Stimulated activated CD8-positive, alpha-beta memory T cell treated with anti-CD3 and anti-CD28 coated beads, Interleukin-15, amount 100 ng/mL, for 48 hours (primary cell): ENCODE results near the gene NCS1.

Experiments used
- DNase-seq, 2 donors: peaks; one replicate each; pipeline ENCODE4 v3.0.0-alpha.2; 2020; ENCODE audit warnings: low read depth in 2 of 2

NCS1 gene

DNA sequence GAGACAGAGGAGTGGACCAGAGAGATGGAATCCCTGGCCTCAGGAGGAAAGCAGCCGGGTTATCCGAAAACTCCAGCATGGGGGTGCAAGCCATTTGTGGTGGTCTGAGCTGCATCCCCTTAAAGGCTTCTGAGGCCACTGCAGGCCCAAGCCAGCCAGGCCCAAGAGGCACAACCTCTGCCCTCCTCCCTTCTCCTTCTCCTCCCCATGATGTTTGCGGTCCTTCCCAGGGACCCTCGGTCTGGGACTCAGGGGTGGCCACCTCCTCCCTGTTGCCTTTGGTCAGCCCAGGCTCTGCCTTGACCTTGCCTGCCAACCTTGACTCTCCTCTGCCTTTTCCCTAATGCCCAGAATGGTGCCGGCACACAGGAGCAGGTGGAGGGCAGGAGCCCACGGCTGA, 4.6 kb downstream of the NCS1 start:
- no peak for DNase-seq

GRCh38 chr9:130177898-130178805, 5.9 kb downstream of the NCS1 start:
- no peak for DNase-seq

GRCh38 chr9:130179331-130179907, 7.2 kb downstream of the NCS1 start:
- no peak for DNase-seq

DNA sequence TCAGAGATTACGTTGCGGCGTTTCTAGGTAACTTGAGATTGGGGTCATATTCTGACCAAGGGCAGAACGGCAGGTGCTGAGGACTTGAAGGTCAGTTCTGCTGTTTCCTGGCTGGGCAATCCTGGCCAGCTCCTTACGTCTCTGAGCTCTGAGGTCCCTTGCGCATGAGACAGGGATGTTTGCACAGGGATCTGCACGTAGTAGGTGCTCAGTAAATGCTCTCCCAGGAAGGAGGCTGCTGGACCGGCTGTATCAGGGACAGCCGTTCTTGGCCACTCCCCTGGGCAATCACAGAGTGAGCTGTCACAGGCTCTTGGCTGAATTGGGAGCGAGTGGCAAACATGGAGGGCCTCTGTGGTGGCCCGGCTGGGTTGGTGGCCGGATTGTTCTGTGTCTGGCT, 8.3 kb downstream of the NCS1 start:
- no peak for DNase-seq

GRCh38 chr9:130181678-130182380, 9.6 kb downstream of the NCS1 start:
- DNase-seq: no peak

DNA sequence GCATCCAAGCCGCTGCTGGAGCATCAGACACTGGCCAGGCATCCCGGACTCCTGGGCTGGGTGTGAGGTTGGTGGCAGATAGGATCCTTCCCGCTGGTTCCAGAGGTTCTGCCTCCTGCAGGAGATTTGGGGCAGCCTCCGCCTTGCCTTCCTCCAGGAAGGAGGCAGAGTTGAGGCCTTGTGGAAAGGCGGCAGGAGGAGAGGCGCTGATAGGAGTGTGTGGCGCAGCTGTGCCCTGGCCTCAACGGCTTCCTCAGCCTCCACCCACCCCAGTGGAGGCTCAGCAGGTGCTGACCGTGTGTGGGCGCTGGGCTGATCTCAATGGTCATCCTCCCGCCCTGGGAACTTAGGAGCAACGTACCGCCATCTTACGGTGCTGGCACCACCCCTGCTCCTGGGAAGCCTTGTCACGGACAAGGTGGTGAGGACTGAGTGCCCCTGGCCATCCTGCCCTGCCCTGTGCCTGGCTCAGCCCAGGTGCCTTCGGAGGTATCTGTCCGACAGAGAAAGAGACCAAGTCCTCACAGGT, 10.2 kb downstream of the NCS1 start:
- DNase-seq: no peak

DNA sequence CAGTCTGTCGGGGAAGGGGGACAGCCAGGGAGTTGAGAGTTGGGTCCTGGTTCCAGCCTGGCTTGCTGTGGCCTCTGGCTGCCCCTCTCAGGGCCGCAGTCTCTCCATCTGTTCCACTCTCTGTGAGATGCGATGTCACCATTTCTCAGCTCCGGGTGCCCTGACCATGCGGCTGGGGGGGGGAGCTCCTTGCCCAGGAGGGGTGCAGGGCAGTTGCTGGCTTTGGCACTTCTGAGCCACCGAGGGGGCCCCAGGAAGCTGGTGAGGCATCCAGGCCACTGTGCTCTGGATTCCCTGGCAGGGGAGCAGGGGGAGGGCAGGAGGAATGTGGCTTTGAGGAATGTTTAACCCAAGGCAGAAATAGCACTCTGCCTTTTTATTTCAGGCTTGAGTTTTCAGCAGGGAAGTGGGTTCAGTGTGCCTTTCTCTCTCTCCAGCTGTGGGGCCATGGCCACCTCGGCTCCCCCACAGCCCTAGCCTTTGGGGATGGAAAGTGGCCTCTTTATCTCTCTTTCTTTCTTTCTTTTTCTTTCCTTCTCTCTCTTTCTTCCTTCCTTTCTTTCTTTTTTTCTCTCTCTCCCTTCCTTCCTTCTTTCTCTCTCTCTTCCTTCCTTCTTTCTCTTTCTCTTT, 11.0 kb downstream of the NCS1 start:
- DNase-seq: no peak

- DNase-seq: no peak
Measured at GRCh38 chr9:130185017-130185416, 12.8 kb downstream of the NCS1 start.

DNA sequence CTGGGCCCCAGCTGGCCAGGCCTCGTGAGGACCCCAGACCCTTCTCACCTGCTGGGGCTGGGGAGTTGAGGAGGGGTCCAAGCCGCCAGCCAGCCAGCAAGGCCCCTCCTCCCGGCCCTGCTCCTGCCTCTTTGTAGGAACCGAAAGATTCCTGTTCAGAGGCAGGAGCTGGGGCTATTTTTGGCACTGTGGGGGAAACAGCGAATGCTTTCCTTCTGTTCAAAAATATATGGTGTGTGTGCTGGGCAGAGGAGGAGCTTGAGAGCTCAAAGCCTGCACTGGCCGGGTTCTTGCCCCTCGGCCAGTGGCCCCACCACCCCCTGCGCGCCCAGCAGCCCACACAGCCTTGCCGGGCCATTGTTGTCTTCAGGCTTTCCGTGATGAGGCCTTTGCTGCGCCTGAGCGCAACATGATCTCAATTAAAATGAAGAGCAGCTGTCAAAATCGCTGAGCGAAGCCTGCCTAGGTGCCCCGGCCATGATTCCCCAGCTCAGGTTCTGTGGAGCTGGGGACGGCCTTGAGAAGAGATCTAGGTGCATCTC, 13.4 kb downstream of the NCS1 start:
- no peak for DNase-seq

- no peak for DNase-seq
Measured at GRCh38 chr9:130186051-130186450, 13.8 kb downstream of the NCS1 start.

DNA sequence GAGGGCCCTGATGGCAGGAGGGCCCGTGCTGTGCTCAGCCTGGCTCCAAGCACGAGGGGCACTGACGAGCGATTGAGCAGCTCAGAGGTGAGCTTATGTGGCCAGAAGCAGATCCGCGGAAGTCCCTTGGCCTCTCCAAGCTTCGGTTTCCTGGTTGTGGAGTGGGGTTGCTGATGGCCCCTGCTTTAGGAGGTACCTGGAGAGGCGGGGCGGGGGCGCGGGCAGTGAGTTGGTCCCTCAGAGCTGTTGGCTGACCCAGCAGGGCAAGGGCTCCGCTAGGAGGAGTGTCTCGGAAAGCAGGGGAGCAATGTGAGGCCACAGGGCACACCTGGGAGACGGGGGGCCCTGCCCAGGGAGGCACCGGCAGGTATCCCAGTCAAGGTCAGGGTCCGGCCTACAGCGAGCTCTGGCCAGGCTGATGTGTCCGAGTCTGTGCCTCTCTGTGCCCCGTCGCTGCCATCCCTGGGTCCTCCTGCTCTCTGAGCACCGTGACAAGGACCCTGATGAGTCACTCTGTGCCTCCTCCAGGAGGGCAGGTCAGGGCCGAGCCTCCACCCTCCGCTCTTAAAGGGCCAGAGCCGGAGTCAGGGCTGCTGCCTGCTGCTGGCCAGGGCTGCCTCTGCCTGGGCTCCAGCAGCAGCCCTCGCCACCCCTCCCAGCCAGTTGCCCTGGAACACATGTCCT, 14.8 kb downstream of the NCS1 start:
- no peak for DNase-seq

DNA sequence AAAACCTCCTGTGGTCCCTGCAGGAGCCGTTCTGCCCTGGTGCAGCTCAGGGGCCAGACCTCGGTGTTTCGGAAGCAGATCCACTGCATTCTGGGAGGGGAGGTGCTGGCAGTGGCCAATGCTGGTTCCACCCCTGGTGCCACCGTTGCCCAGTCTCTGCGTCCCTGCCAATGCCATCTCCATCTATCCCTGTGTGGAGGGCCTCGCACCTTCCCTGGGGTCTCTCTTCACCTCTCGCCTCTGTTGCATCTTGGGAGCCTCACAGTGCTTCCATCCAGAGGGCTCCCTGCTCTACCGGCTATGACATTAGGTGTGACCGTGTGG, 15.3 kb downstream of the NCS1 start:
- no peak for DNase-seq

DNA sequence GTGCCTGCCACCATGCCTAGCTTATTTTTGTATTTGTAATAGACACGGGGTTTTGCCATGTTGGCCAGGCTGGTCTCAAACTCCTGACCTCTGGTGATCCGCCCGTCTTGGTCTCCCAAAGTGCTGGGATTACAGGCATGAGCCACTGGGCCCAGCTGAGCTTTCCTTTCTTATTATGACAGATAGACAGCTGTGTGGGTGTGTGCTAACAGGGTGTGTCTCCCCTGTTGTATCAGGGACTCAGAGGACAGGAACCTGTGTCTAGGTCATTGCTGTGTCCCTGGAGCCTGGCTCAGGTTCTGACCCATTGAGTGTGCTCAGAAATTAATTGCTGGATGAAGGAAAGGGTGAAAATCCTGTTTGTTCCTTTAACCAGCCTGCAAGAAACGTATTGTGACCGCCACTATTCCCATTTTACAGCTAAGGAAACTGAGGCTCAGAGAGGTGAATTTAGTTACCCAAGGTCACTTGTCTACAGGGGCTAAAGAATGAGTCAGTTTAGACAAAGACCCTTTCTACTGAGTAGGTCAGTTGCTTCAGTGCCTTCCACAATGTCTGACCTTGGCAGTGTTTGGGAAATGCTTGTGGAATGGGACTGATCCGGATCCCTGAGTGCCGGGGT, 16.8 kb downstream of the NCS1 start:
- no peak for DNase-seq

GRCh38 chr9:130189840-130190239, 17.6 kb downstream of the NCS1 start:
- DNase-seq: no peak

GRCh38 chr9:130191068-130191748, 19.0 kb downstream of the NCS1 start:
- no peak for DNase-seq

DNA sequence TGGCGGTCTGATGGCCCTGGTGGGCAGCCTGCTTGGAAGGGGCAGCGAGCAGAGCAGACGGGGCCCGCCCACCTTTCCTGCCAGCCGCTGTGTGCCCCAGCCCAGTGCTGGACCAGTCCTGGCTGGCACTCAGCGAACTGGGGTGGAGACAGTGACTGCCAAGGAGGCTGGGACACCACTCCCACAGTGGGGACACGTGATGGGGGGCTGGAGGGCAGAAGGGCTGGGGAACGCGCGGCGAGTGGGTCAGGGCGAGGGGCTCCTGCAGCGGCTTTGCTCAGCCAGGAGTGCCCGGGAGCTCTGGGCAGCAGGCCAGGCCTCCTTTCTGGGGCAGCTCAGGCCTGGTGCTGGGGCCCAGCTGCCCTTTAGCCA, 19.5 kb downstream of the NCS1 start:
- DNase-seq: no peak

DNA sequence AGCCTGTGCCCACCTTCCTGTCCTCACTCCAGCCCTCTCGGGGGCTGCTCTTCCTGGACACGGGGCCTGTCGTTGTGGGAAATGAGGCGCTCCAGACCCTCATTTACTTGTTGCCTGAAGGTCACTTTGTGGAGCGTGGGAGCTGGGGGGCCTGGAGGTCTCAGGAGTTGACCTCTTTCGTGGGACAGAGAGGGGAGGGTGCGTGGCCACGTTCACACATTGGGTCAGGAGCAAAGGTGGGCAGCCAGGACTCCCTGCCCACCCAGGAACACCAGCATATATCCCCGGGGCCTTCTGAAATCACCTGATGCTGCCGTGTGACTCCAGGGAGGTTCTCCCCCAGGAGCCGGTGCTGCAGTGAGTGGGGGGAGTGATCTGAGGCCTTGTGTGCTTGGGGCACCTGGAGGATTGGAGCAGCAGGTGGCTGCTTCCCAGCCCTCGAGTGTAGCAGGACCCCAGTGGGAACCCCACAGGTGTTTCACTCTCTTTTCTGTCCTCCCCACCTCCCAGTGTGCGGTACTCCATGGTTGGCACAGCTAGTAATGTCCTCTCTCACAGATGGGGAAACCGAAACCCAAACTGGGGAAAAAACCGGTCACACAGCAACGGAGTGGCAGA, 20.3 kb downstream of the NCS1 start:
- no peak for DNase-seq

- DNase-seq: no peak
Measured at GRCh38 chr9:130193103-130193502, 20.9 kb downstream of the NCS1 start.

- no peak for DNase-seq
Measured at GRCh38 chr9:130193531-130194377, 21.6 kb downstream of the NCS1 start.
